GM12891 (cell line): ENCODE measurements around the gene KCNH5.

Experiments
- POLR2A ChIP-seq: IDR thresholded peaks from 2 replicates; pipeline ENCODE4 v1.6.1; 2011; ENCODE audit warnings: low read depth, low read length, control low read depth
- POLR2AphosphoS5 ChIP-seq: IDR thresholded peaks from 2 replicates; pipeline ENCODE4 v1.6.1; 2011; ENCODE audit warnings: low read depth, low read length, control low read depth
- POU2F2 ChIP-seq: IDR thresholded peaks from 2 replicates; pipeline ENCODE4 v1.6.1; 2011; ENCODE audit warnings: low read depth, mild to moderate bottlenecking, control low read depth, low read length, moderate library complexity
- SPI1 ChIP-seq: IDR thresholded peaks from 2 replicates; pipeline ENCODE4 v1.6.1; 2011; ENCODE audit warnings: low read depth, low read length, control low read depth
- TAF1 ChIP-seq: IDR thresholded peaks from 2 replicates; pipeline ENCODE4 v1.6.1; 2011; ENCODE audit warnings: low read depth, low read length, control low read depth

DNA sequence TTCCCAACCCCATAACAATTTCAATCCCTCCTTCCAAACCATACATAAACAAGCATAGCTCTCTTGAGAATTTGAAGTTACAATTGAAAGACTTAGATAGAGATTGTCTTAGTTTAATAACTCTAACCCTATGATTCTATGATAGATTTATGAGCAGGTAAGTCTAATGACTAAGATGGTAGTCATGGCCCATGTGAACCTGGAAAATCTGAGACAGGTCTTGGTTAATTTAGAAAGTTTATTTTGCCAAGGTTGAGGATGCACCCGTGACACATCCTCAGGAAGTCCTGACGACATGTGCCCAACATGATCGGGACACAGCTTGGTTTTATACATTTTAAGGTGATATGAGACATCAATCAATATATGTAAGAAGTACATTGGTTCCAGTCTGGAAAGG is 248.8 kb downstream of the KCNH5 start:
- TF ChIP-seq POLR2A (no peak), POLR2AphosphoS5 (no peak), TAF1 (no peak), SPI1 (no peak), POU2F2 (no peak)
